Activated B cell treated with CpG ODN at 0.5 μM for 24 hours (primary cell): ENCODE data around the gene GAGE12J. TPM values are rescaled to one million over a fixed set of nuclear protein-coding genes. Genes with fewer than 3 reads are reported as not detected.
A peak's percentile ranks its signal among the peaks of the same experiment; 100 is the strongest.
"Not testable (repeated sequence)": the region's sequence is repeated elsewhere in the genome, so short reads cannot be mapped to it uniquely, and the experiment has no call there.

Source experiments
- ATAC-seq: fragments of 200-7000 bp; cut with Tn5 transposase; one replicate; pipeline ENCODE4 v1.10.0; 2021; ENCODE audit warnings: low read depth, mild to moderate bottlenecking, moderate library complexity
- CTCF ChIA-PET: fragments of 350-600 bp; sonication (Branson Sonifier 250); formaldehyde crosslinking; loops from one replicate; lab custom pipeline; 2021; ENCODE audit warnings: antibody characterized with exemption; lab: Charles Lee
- POLR2A ChIA-PET: fragments of 350-600 bp; sonication (Branson Sonifier 250); formaldehyde crosslinking; loops from one replicate; lab custom pipeline; 2021; ENCODE audit warnings: antibody characterized with exemption; lab: Charles Lee
- DNase-seq: peaks from one replicate; pipeline ENCODE4 v3.0.0; 2022
- H3K27ac Mint-ChIP-seq: one replicate; pipeline ENCODE4 v1.8.0; 2020; ENCODE audit warnings: mixed read lengths
- H3K27me3 Mint-ChIP-seq: one replicate; pipeline ENCODE4 v1.8.0; 2021; ENCODE audit warnings: mixed read lengths
- H3K36me3 Mint-ChIP-seq: one replicate; pipeline ENCODE4 v1.8.0; 2021; ENCODE audit warnings: low read depth, mixed read lengths
- H3K4me1 Mint-ChIP-seq: one replicate; pipeline ENCODE4 v1.8.0; 2021; ENCODE audit warnings: mixed read lengths
- H3K4me3 Mint-ChIP-seq: one replicate; pipeline ENCODE4 v1.8.0; 2020; ENCODE audit warnings: mild to moderate bottlenecking, mixed read lengths
- H3K9me3 Mint-ChIP-seq: one replicate; pipeline ENCODE4 v1.8.0; 2020; ENCODE audit warnings: mixed read lengths
- CTCF ChIP-seq: fragments of 200-600 bp; IDR thresholded peaks from one replicate; pipeline ENCODE4 v1.8.0; 2022; ENCODE audit warnings: antibody characterized with exemption, mild to moderate bottlenecking
- intact Hi-C: fragments of 100-400 bp; cut with micrococcal nuclease; formaldehyde crosslinking; loops from one replicate; pipeline ENCODE4 v1.15.1; 2024
- total RNA-seq: library from RNA; stranded (reverse); gene quantifications from 2 replicates; pipeline ENCODE4 v1.2.3, GENCODE V29; 2022

GAGE12J gene
- total RNA-seq, 1 donor from 2014 or later: not detected

- no peak for TF ChIP-seq CTCF
- ATAC-seq (no peak), DNase-seq (no peak)
- Mint-ChIP-seq H3K4me1 (no peaks in the 10 kb centered on the region), H3K27me3 (peaks cover 1% of the 10 kb centered on the region), H3K27ac (no peak overlapping the region), H3K9me3 (no peaks in the 10 kb centered on the region), H3K36me3 (no peaks in the 10 kb centered on the region), H3K4me3 (no peak overlapping the region)
- ChIA-PET POLR2A (no interaction called here), CTCF (no interaction called here)
- intact Hi-C loops: no loop called here
These were observed 21.1 kb upstream of the GAGE12J start for GRCh38 chrX:49300703-49301102.

GRCh38 chrX:49303346-49303745, 18.5 kb upstream of the GAGE12J start, which contains the start of gene GAGE10:
GAGE10 (plus strand) TSS chrX:49303646; CDS start chrX:49304860, 1,214 bp downstream.
- Mint-ChIP-seq H3K4me1 (no peaks in the 10 kb centered on the region), H3K4me3 (no peak within 1 kb of the TSS), H3K27me3 (no peaks in the 10 kb centered on the region), H3K9me3 (no peaks in the 10 kb centered on the region), H3K27ac (no peak within 1 kb of the TSS), H3K36me3 (no peaks in the 10 kb centered on the region)
- CTCF ChIA-PET: no interaction called here
- intact Hi-C loops: no loop called here
- ATAC-seq: no peak
- no peak for TF ChIP-seq CTCF
- POLR2A ChIA-PET: no interaction called here
- DNase-seq: no peak

GRCh38 chrX:49307775-49308174, 14.1 kb upstream of the GAGE12J start:
- H3K36me3 Mint-ChIP-seq, H3K27ac Mint-ChIP-seq, H3K27me3 Mint-ChIP-seq, ATAC-seq, POLR2A ChIA-PET, CTCF ChIA-PET, H3K9me3 Mint-ChIP-seq, intact Hi-C loops, DNase-seq, H3K4me3 Mint-ChIP-seq: not testable (repeated sequence)
- peaks cover 18% of the 10 kb centered on the region for H3K4me1 Mint-ChIP-seq

- H3K4me3 Mint-ChIP-seq: peak overlapping the region; percentile 80
- DNase-seq (no peak), ATAC-seq (peak; percentile 42)
- peak overlapping the region; percentile 91 for H3K27ac Mint-ChIP-seq
- CTCF ChIA-PET: no interaction called here
- no peaks in the 10 kb centered on the region for H3K9me3 Mint-ChIP-seq
- peaks cover 18% of the 10 kb centered on the region for H3K4me1 Mint-ChIP-seq
- intact Hi-C loops: loop anchor here (1.0 kb wide), 1 partner anchor 39 kb away; the partner anchor contains the start of gene PPP1R3F
- no peaks in the 10 kb centered on the region for H3K27me3 Mint-ChIP-seq
- POLR2A ChIA-PET: interaction anchor here (0.6 to 1.2 kb wide), 3 partner anchors 107 to 306 kb away, joined by 3 to 6 read pairs (median 5); partner anchors contain the start of gene GRIPAP1
- no peak for TF ChIP-seq CTCF
- H3K36me3 Mint-ChIP-seq: no peaks in the 10 kb centered on the region
These were observed 13.1 kb upstream of the GAGE12J start for GRCh38 chrX:49308604-49309269.

- TF ChIP-seq CTCF: no peak
- ChIA-PET POLR2A (interaction anchor here (0.6 to 1.2 kb wide), 4 partner anchors 40 to 307 kb away, joined by 3 to 7 read pairs (median 6); partner anchors contain the start of genes GRIPAP1 and PPP1R3F), CTCF (no interaction called here)
- Mint-ChIP-seq H3K27ac (peak overlapping the region; percentile 91), H3K9me3 (no peaks in the 10 kb centered on the region), H3K27me3 (no peaks in the 10 kb centered on the region), H3K36me3 (no peaks in the 10 kb centered on the region), H3K4me1 (peaks cover 18% of the 10 kb centered on the region), H3K4me3 (peak overlapping the region; percentile 80)
- DNase-seq: no peak
- ATAC-seq: peak; percentile 40
- intact Hi-C loops: loop anchor here (1.0 kb wide), 1 partner anchor 40 kb away; the partner anchor contains the start of gene PPP1R3F
These were observed 12.3 kb upstream of the GAGE12J start for GRCh38 chrX:49309401-49309981.
